H1 (cell line): Measurements from ENCODE around the gene TCAP. TPM values are rescaled to one million over a fixed set of nuclear protein-coding genes. Genes with fewer than 3 reads are reported as not detected.

Experiments
- CTCF ChIA-PET: fragments of 300-600 bp; sonication (Branson Sonifier 250); formaldehyde crosslinking; loops from one replicate; lab custom pipeline; 2021; ENCODE audit not compliant: partially characterized antibody; lab: Charles Lee
- POLR2A ChIA-PET: fragments of 300-600 bp; sonication (Branson Sonifier 250); formaldehyde crosslinking; loops from one replicate; lab custom pipeline; 2021; ENCODE audit warnings: inconsistent platforms; ENCODE audit not compliant: partially characterized antibody; lab: Charles Lee
- DNase-seq, 2 experiments: peaks; one replicate each; pipeline versions ENCODE4 v3.0.0 to v3.0.0-alpha.2; 2010 to 2022; ENCODE audit warnings: low spot score in 2 of 2, low read depth in 1 of 2, mixed read lengths in 1 of 2
- FAIRE-seq: peaks from 2 replicates; lab custom pipeline; 2011; peaks lifted over from hg19 to GRCh38; lab: Jason Lieb, UNC
- H2AFZ ChIP-seq: 2 replicates; pipeline ENCODE4 v1.8.1; 2012; ENCODE audit warnings: low read length, inconsistent platforms
- H2AK5ac ChIP-seq: 2 replicates; pipeline ENCODE4 v1.6.1; 2013; ENCODE audit warnings: low read depth, low read length
- H2BK120ac ChIP-seq: replicated peaks from 2 replicates; pipeline ENCODE3; 2013; ENCODE audit warnings: low read depth, low read length, inconsistent platforms
- H2BK12ac ChIP-seq: 2 replicates; pipeline ENCODE4 v1.6.1; 2013; ENCODE audit warnings: low read depth, low read length
- H2BK15ac ChIP-seq: 2 replicates; pipeline ENCODE4 v1.6.1; 2013; ENCODE audit warnings: low read length
- H2BK20ac ChIP-seq: 2 replicates; pipeline ENCODE4 v1.6.1; 2013; ENCODE audit warnings: low read length
- H2BK5ac ChIP-seq: 2 replicates; pipeline ENCODE4 v1.6.1; 2013; ENCODE audit warnings: low read depth, low read length
- H3K14ac ChIP-seq: 2 replicates; pipeline ENCODE4 v1.6.1; 2013; ENCODE audit warnings: inconsistent platforms; ENCODE audit not compliant: insufficient read length
- H3K18ac ChIP-seq: 2 replicates; pipeline ENCODE4 v1.6.1; 2013; ENCODE audit warnings: low read length; ENCODE audit errors: extremely low read depth
- H3K23ac ChIP-seq: 2 replicates; pipeline ENCODE4 v1.6.1; 2013; ENCODE audit warnings: inconsistent platforms; ENCODE audit not compliant: insufficient read length
- H3K23me2 ChIP-seq: 2 replicates; pipeline ENCODE4 v1.6.1; 2013; ENCODE audit warnings: low read depth, low read length
- H3K27ac ChIP-seq: 2 replicates; pipeline ENCODE4 v1.6.1; 2011; ENCODE audit warnings: low read depth, low read length, inconsistent platforms
- H3K27me3 ChIP-seq, 4 experiments: replicated peaks in 1 of 4; 1 replicate in 1 of 4; 2 replicates in 3 of 4; pipeline versions ENCODE4 v1.6.1 to v1.8.1; 2011 to 2013; ENCODE audit warnings: low read length in 3 of 4, mild to moderate bottlenecking in 3 of 4, inconsistent platforms in 2 of 4, mixed read lengths in 2 of 4, moderate library complexity in 1 of 4; ENCODE audit not compliant: control insufficient read depth in 3 of 4, insufficient read depth in 3 of 4; ENCODE audit errors: extremely low read depth in 1 of 4
- H3K36me3 ChIP-seq, 4 experiments: 2 replicates each; pipeline versions ENCODE4 v1.6.1 to v1.8.1; 2011 to 2013; ENCODE audit warnings: mild to moderate bottlenecking in 4 of 4, low read length in 3 of 4, moderate library complexity in 2 of 4, control low read depth in 1 of 4, inconsistent platforms in 1 of 4; ENCODE audit not compliant: insufficient read depth in 4 of 4, control insufficient read depth in 2 of 4
- H3K4ac ChIP-seq: replicated peaks from 2 replicates; pipeline ENCODE3; 2013; ENCODE audit warnings: low read length, low read depth, mixed read lengths, inconsistent platforms; ENCODE audit not compliant: insufficient read length
- H3K4me1 ChIP-seq, 4 experiments: replicated peaks in 1 of 4; 1 replicate in 1 of 4; 2 replicates in 3 of 4; pipeline versions ENCODE4 v1.6.1 to v1.8.1; 2011 to 2013; ENCODE audit warnings: low read length in 3 of 4, inconsistent platforms in 2 of 4, mixed read lengths in 1 of 4; ENCODE audit not compliant: insufficient read depth in 4 of 4, control insufficient read depth in 3 of 4
- H3K4me2 ChIP-seq, 2 experiments: 2 replicates each; pipeline versions ENCODE4 v1.6.1 to v1.8.1; 2011 to 2013; ENCODE audit warnings: low read depth in 2 of 2, low read length in 2 of 2, control low read depth in 1 of 2, inconsistent platforms in 1 of 2, mild to moderate bottlenecking in 1 of 2; ENCODE audit not compliant: insufficient read depth in 1 of 2
- H3K4me3 ChIP-seq, 4 experiments: fragments of 200-600, 300-600 bp in 1 of 4; sonication (generic), shearing (Covaris generic), sonication (Bioruptor Twin) in 1 of 4; 2 replicates each; pipeline versions ENCODE4 v1.5.1 to v1.8.1; 2011 to 2016; ENCODE audit warnings: low read length in 4 of 4, low read depth in 3 of 4, control low read depth in 2 of 4, inconsistent platforms in 2 of 4, mild to moderate bottlenecking in 2 of 4, mixed read lengths in 1 of 4, moderate library complexity in 1 of 4; ENCODE audit not compliant: insufficient read depth in 2 of 4; ENCODE audit errors: extremely low read depth in 1 of 4
- H3K56ac ChIP-seq: replicated peaks from 2 replicates; pipeline ENCODE3; 2013; ENCODE audit warnings: low read depth, mild to moderate bottlenecking, mixed read lengths, low read length, inconsistent platforms; ENCODE audit not compliant: insufficient read length
- H3K79me1 ChIP-seq: 2 replicates; pipeline ENCODE4 v1.6.1; 2013; ENCODE audit warnings: low read depth, low read length, control low read depth
- H3K79me2 ChIP-seq, 2 experiments: 2 replicates each; pipeline versions ENCODE4 v1.6.1 to v1.8.1; 2012 to 2013; ENCODE audit warnings: low read length in 2 of 2, mild to moderate bottlenecking in 2 of 2, inconsistent platforms in 1 of 2; ENCODE audit not compliant: insufficient read depth in 2 of 2, control insufficient read depth in 1 of 2
- H3K9ac ChIP-seq, 4 experiments: replicated peaks in 1 of 4; 1 replicate in 1 of 4; 2 replicates in 3 of 4; pipeline versions ENCODE4 v1.6.1 to v1.8.1; 2011 to 2013; ENCODE audit warnings: low read depth in 3 of 4, low read length in 3 of 4, control low read depth in 2 of 4, mild to moderate bottlenecking in 2 of 4, moderate library complexity in 2 of 4, inconsistent platforms in 1 of 4; ENCODE audit errors: extremely low read depth in 1 of 4
- H3K9me3 ChIP-seq, 2 experiments: 2 replicates each; pipeline versions ENCODE4 v1.6.1 to v1.8.1; 2012 to 2013; ENCODE audit warnings: mild to moderate bottlenecking in 2 of 2, moderate library complexity in 2 of 2, control low read depth in 1 of 2, inconsistent platforms in 1 of 2, low read depth in 1 of 2, low read length in 1 of 2, mixed read lengths in 1 of 2; ENCODE audit not compliant: insufficient read depth in 2 of 2
- H4K20me1 ChIP-seq, 2 experiments: replicated peaks in 1 of 2; 2 replicates each; pipeline versions ENCODE3 to v1.8.1; 2011 to 2013; ENCODE audit warnings: inconsistent platforms in 2 of 2, low read length in 2 of 2, mild to moderate bottlenecking in 1 of 2; ENCODE audit not compliant: insufficient read depth in 2 of 2, control insufficient read depth in 1 of 2
- H4K5ac ChIP-seq: 2 replicates; pipeline ENCODE4 v1.6.1; 2013; ENCODE audit warnings: low read length, low read depth, mixed read lengths, inconsistent platforms; ENCODE audit not compliant: insufficient read length
- H4K8ac ChIP-seq: 2 replicates; pipeline ENCODE4 v1.8.0; 2013; ENCODE audit warnings: mild to moderate bottlenecking, moderate library complexity, low read length, inconsistent platforms; ENCODE audit not compliant: insufficient read depth; ENCODE audit errors: extremely low read depth
- H4K91ac ChIP-seq: replicated peaks from 2 replicates; pipeline ENCODE3; 2013; ENCODE audit warnings: low read length, mixed read lengths, inconsistent platforms; ENCODE audit not compliant: insufficient read length
- BCL11A ChIP-seq, 2 experiments: IDR thresholded peaks; one replicate each; pipeline ENCODE4 v1.6.1; 2011; ENCODE audit warnings: low read depth in 2 of 2, low read length in 2 of 2, mild to moderate bottlenecking in 2 of 2
- SP4 ChIP-seq: IDR thresholded peaks from 2 replicates; pipeline ENCODE4 v1.6.1; 2012; ENCODE audit warnings: low read length, inconsistent platforms
- TCF12 ChIP-seq: IDR thresholded peaks from 2 replicates; pipeline ENCODE4 v1.6.1; 2011; ENCODE audit warnings: low read depth, mild to moderate bottlenecking, low read length
- WGBS, 2 experiments: shearing (Covaris generic) in 1 of 2; methylation state at CpG; one replicate each; pipeline versions ENCODE4 v1.1.6 to v1.1.7; 2013 to 2015; ENCODE audit warnings: low lambda C conversion rate in 2 of 2, mixed read lengths in 2 of 2, inconsistent platforms in 1 of 2, low coverage in 1 of 2, missing lambda C conversion rate in 1 of 2; ENCODE audit not compliant: insufficient replicate concordance in 2 of 2, insufficient coverage in 1 of 2, insufficient read length in 1 of 2; ENCODE audit errors: extremely low coverage in 1 of 2, missing lambda C conversion rate in 1 of 2; 5-methylcytosine and 5-hydroxymethylcytosine counted together
- polyA plus RNA-seq, 7 experiments: library from polyadenylated mRNA; depleted of rRNA in 3 of 7; stranded (reverse) in 5 of 7; unstranded in 2 of 7; fragments of >200 nt in 5 of 7; fragments of 200-250 nt in 2 of 7; gene quantifications; 1 replicate in 5 of 7; 2 replicates in 1 of 7; 4 replicates in 1 of 7; pipeline versions ENCODE4 v1.2.1 to v1.2.3, GENCODE V29; 2011 to 2013; ENCODE audit warnings: missing spikeins in 2 of 7, mixed read lengths in 2 of 7
- total RNA-seq: library from RNA; stranded (reverse); fragmentation: NEBNext Ultra II Directional; extraction: Animal tissue kit (Norgen Biotek cat#: 25700); gene quantifications from 2 replicates; pipeline ENCODE4 v1.2.1, GENCODE V29; 2021

TCAP gene
- total and polyA plus RNA-seq, 2 of the 8 experiments (the other 6 are each of a cell fraction or from before 2014, with no cell fraction given), result 0.82 to 1.4 TPM

DNA sequence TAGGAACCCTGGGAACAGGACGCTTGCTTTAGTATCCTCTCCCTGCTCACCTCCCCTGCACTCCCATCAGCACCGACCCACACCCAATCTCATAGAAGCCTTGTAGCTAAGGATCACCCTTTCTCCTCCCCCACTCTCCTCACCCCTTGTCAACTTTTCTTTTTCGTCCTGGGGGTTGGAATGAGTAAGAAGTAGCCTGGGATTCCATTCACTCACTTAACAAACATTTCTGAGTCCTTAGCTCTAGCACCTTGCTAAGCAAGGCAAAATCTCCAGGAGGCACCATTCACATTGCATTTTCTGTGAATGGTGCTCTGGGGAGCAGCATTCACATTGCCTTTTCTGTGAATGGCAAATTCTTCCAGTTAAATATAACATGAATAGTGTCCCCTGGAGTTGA is 23.8 kb downstream of the TCAP start:
- ChIA-PET POLR2A (interaction anchor here (0.6 to 38.1 kb wide), 19 partner anchors 2 to 424 kb away, joined by 3 to 708 read pairs (median 5); partner anchors contain the start of genes ERBB2, MIEN1, PGAP3 and PNMT), CTCF (interaction anchor here (1.1 to 52.4 kb wide), 8 partner anchors 10 to 55 kb away, joined by 3 to 1885 read pairs (median 8); partner anchors contain the start of genes ERBB2, MIEN1, PNMT and PPP1R1B)
- Histone ChIP-seq H3K4me2 (peak overlapping the region; percentile 93 to 98), H3K56ac (peak overlapping the region; percentile 94), H3K36me3 (peaks cover 0 to 3% (median 0%) of the 10 kb centered on the region in 4 experiments; a peak in 1 of 8 replicates), H3K27ac (peak overlapping the region; percentile 97), H3K4me1 (peaks cover 0 to 13% (median 3%) of the 10 kb centered on the region in 4 experiments; a peak in 6 of 7 replicates), H3K27me3 (no peaks in the 10 kb centered on the region), H3K79me1 (0 out of 2 replicates have a peak, but pooled peaks cover 2% of the 10 kb centered on the region), H3K14ac (no peak overlapping the region), H3K4me3 (peak overlapping the region; percentile 75 to 84 (median 80); a peak in 7 of 8 replicates), H4K8ac (no peak overlapping the region), H3K18ac (peak overlapping the region; percentile 99), H3K23me2 (peaks cover 12% of the 10 kb centered on the region), H2AK5ac (peak overlapping the region; percentile 58), H2BK12ac (peak overlapping the region; percentile 90; the same call in 1 of the 2 replicates), H2BK15ac (no peak overlapping the region), H2BK20ac (peak overlapping the region; percentile 24; the same call in 1 of the 2 replicates), H3K9me3 (no peaks in the 10 kb centered on the region), H2BK120ac (peak overlapping the region; percentile 99), H3K79me2 (peaks cover 0 to 4% of the 10 kb centered on the region in 2 experiments; a peak in 1 of 4 replicates), H4K5ac (no peak overlapping the region), H4K91ac (peak overlapping the region; percentile 71), H3K23ac (no peak overlapping the region), H4K20me1 (no peaks in the 10 kb centered on the region), H2AFZ (no peak overlapping the region), H3K9ac (peak overlapping the region in 3 of 4 experiments; percentile 87 to 89 (median 87); a peak in 6 of 7 replicates), H2BK5ac (peak overlapping the region; percentile 99), H3K4ac (peak overlapping the region; percentile 99)
- DNase-seq (peak; percentile 52 to 73), FAIRE-seq (peak; percentile 65)
- 0% methylated on average over 3 of the region's 3 CpGs; no CpG with 5 or more reads in 1 of the 2 experiments for WGBS, 2 experiments
- TF ChIP-seq TCF12 (no peak), SP4 (no peak), BCL11A (IDR thresholded peaks at IDR 0.05; ENCODE audit: low read depth in 2 of 2, low read length in 2 of 2) (peak in 1 of 2 experiments; percentile 3)
